Smooth muscle cell (in vitro differentiated cells): Measurements from ENCODE around the gene IL4. TPM values are rescaled to one million over a fixed set of nuclear protein-coding genes. Genes with fewer than 3 reads are reported as not detected.

Source experiments
- DNase-seq: peaks from one replicate; lab custom pipeline; 2025; ENCODE audit not compliant: unreplicated experiment; lab: John Stamatoyannopoulos, UW
- H2AFZ ChIP-seq: fragments of 200-600 bp; sonication (generic); 2 replicates; pipeline ENCODE4 v1.6.0; 2016; ENCODE audit warnings: antibody characterized with exemption, low read depth, mild to moderate bottlenecking
- H3F3A ChIP-seq: fragments of 200-600 bp; sonication (generic); 2 replicates; pipeline ENCODE4 v1.6.0; 2017; ENCODE audit warnings: antibody characterized with exemption, low read depth
- H3K27ac ChIP-seq: fragments of 200-600 bp; sonication (generic); 2 replicates; pipeline ENCODE4 v1.5.1; 2016; ENCODE audit warnings: low read depth, mild to moderate bottlenecking
- H3K27me3 ChIP-seq: fragments of 200-600 bp; sonication (generic); 2 replicates; pipeline ENCODE4 v1.6.1; 2016; ENCODE audit warnings: low read depth, mild to moderate bottlenecking
- H3K36me3 ChIP-seq: fragments of 200-600 bp; sonication (generic); 2 replicates; pipeline ENCODE4 v1.5.1; 2016; ENCODE audit warnings: low read depth
- H3K4me1 ChIP-seq: fragments of 200-600 bp; sonication (generic); 2 replicates; pipeline ENCODE4 v1.5.1; 2016; ENCODE audit warnings: low read depth
- H3K4me2 ChIP-seq: fragments of 200-600 bp; sonication (generic); 2 replicates; pipeline ENCODE4 v1.6.0; 2016; ENCODE audit warnings: mild to moderate bottlenecking
- H3K4me3 ChIP-seq: fragments of 200-600 bp; sonication (generic); 2 replicates; pipeline ENCODE4 v1.5.1; 2016; ENCODE audit warnings: mild to moderate bottlenecking
- H3K79me2 ChIP-seq: fragments of 200-600 bp; sonication (generic); 2 replicates; pipeline ENCODE4 v1.6.0; 2016; ENCODE audit warnings: low read depth, mild to moderate bottlenecking
- H3K9ac ChIP-seq: fragments of 200-600 bp; sonication (generic); 2 replicates; pipeline ENCODE4 v1.6.0; 2016; ENCODE audit warnings: low read depth
- H3K9me3 ChIP-seq: fragments of 200-600 bp; sonication (generic); replicated peaks from 2 replicates; pipeline ENCODE4 v1.5.1; 2016; ENCODE audit warnings: low read depth
- H4K20me1 ChIP-seq: fragments of 200-600 bp; sonication (generic); 2 replicates; pipeline ENCODE4 v1.6.0; 2016; ENCODE audit warnings: low read depth
- CTCF ChIP-seq: fragments of 200-600 bp; sonication (generic); IDR thresholded peaks from 2 replicates; pipeline ENCODE4 v1.5.1; 2017; ENCODE audit warnings: borderline replicate concordance, mild to moderate bottlenecking, antibody characterized with exemption; ENCODE audit not compliant: insufficient read depth, poor library complexity, severe bottlenecking
- WGBS: methylation state at CpG from one replicate; pipeline ENCODE4 v1.1.7; 2016; ENCODE audit warnings: low lambda C conversion rate; 5-methylcytosine and 5-hydroxymethylcytosine counted together
- polyA plus RNA-seq: library from polyadenylated mRNA; unstranded; fragments of >200 nt; fragmentation: Nextera tagmentation; extraction: Ambion mirVana; gene quantifications from 2 replicates; pipeline ENCODE4 v1.2.1, GENCODE V29; 2016
- total RNA-seq: library from RNA; depleted of rRNA; stranded (reverse); fragments of >200 nt; gene quantifications from 2 replicates; pipeline ENCODE4 v1.2.3, GENCODE V29; 2014

IL4 gene
- total and polyA plus RNA-seq, 2 experiments from 2014 or later, result not detected

- Histone ChIP-seq H3K27me3 (peaks cover 45% of the 10 kb centered on the region), H3K4me3 (no peak overlapping the region), H3F3A (no peaks in the 10 kb centered on the region), H3K79me2 (no peaks in the 10 kb centered on the region), H3K36me3 (no peaks in the 10 kb centered on the region), H3K27ac (no peak overlapping the region), H3K9me3 (no peaks in the 10 kb centered on the region), H3K4me2 (peak overlapping the region; percentile 92), H3K4me1 (peaks cover 6% of the 10 kb centered on the region), H4K20me1 (no peaks in the 10 kb centered on the region), H3K9ac (no peak overlapping the region), H2AFZ (no peak overlapping the region)
- 87% methylated on average over 12 of the region's 12 CpGs for WGBS
- no peak for TF ChIP-seq CTCF
- DNase-seq, result no peak
Observed at GRCh38 chr5:132656774-132657355, 16.9 kb upstream of the IL4 start.

GRCh38 chr5:132657676-132658380 lies 16.0 kb upstream of the IL4 start, which contains the start of gene IL13:
Gene IL13 (plus strand): TSS chr5:132658173. CDS start chr5:132658187, 14 bp downstream.
- no peak within 1 kb of the TSS for H3K4me3 ChIP-seq
- H3K9me3 ChIP-seq, result no peaks in the 10 kb centered on the region
- no peaks in the 10 kb centered on the region for H3K36me3 ChIP-seq
- DNase-seq, result no peak
- H3K9ac ChIP-seq, result no peak within 1 kb of the TSS
- H3K27me3 ChIP-seq, result peaks cover 36% of the 10 kb centered on the region
- 93% methylated on average over 12 of the region's 12 CpGs for WGBS
- TF ChIP-seq CTCF, result no peak
- H3K4me2 ChIP-seq, result no peak within 1 kb of the TSS
- no peak within 1 kb of the TSS for H3K27ac ChIP-seq
- H3F3A ChIP-seq, result no peaks in the 10 kb centered on the region
- H4K20me1 ChIP-seq, result no peaks in the 10 kb centered on the region
- H2AFZ ChIP-seq, result no peak within 1 kb of the TSS
- peaks cover 6% of the 10 kb centered on the region for H3K4me1 ChIP-seq
- H3K79me2 ChIP-seq, result no peaks in the 10 kb centered on the region

GRCh38 chr5:132658381-132659302 lies 15.1 kb upstream of the IL4 start:
- H3K4me1 ChIP-seq, result peaks cover 6% of the 10 kb centered on the region
- H3K4me2 ChIP-seq, result no peak overlapping the region
- no peak overlapping the region for H2AFZ ChIP-seq
- no peaks in the 10 kb centered on the region for H4K20me1 ChIP-seq
- no peak overlapping the region for H3K4me3 ChIP-seq
- H3K27ac ChIP-seq, result no peak overlapping the region
- DNase-seq, result no peak
- H3K9me3 ChIP-seq, result no peaks in the 10 kb centered on the region
- H3K36me3 ChIP-seq, result no peaks in the 10 kb centered on the region
- H3K79me2 ChIP-seq, result no peaks in the 10 kb centered on the region
- peaks cover 28% of the 10 kb centered on the region for H3K27me3 ChIP-seq
- no peak for TF ChIP-seq CTCF
- no peaks in the 10 kb centered on the region for H3F3A ChIP-seq
- no peak overlapping the region for H3K9ac ChIP-seq
- 95% methylated on average over 9 of the region's 9 CpGs for WGBS
